Activated CD4-positive, alpha-beta T cell treated with anti-CD3 and anti-CD28 coated beads, Interleukin-2, amount 50 U/mL, for 24 hours (primary cell): Measurements from ENCODE around the gene FABP3.

Experiments used
- DNase-seq, 2 donors: peaks; one replicate each; pipeline ENCODE4 v3.0.0-alpha.2; 2020; ENCODE audit warnings: low read depth in 1 of 2, low spot score in 1 of 2

The FABP3 gene

GRCh38 chr1:31373897-31374486, 1.1 kb upstream of the FABP3 start:
- DNase-seq, result no peak

DNA sequence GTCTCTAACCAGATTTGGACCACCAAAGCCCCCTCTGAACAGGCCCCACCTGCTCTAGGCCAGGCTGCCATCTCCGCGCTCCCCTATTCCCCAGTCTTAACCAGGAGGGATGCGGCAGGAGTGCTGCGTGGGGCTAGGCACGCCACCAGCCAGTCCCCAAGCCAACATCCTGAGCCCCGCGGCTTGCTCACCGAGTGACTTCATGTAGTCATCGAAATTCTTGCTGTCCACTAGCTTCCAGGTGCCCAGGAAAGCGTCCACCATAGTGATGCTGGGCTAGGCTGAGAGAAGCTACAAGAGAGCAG, 173 bp downstream of the FABP3 start:
- DNase-seq, result no peak

DNA sequence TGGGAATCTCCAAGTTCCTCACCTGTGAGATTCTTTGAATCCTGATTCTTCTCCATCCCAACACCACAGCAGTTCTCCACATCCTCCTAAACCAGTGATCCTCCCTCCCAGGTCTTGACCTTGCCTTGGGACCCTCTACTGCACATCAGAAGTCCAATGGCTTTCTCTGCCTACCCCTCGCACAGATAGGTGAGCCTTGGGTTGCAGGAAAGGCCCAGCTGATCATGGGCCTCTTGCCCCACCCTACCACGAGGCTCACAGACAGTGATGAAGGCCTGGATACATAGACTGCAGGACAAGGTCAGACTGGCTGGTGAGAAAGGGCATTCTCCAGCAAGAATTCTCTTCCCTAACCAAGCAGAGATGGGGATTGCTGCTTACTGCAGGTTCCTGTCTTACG, 825 bp downstream of the FABP3 start:
- no peak for DNase-seq

DNA sequence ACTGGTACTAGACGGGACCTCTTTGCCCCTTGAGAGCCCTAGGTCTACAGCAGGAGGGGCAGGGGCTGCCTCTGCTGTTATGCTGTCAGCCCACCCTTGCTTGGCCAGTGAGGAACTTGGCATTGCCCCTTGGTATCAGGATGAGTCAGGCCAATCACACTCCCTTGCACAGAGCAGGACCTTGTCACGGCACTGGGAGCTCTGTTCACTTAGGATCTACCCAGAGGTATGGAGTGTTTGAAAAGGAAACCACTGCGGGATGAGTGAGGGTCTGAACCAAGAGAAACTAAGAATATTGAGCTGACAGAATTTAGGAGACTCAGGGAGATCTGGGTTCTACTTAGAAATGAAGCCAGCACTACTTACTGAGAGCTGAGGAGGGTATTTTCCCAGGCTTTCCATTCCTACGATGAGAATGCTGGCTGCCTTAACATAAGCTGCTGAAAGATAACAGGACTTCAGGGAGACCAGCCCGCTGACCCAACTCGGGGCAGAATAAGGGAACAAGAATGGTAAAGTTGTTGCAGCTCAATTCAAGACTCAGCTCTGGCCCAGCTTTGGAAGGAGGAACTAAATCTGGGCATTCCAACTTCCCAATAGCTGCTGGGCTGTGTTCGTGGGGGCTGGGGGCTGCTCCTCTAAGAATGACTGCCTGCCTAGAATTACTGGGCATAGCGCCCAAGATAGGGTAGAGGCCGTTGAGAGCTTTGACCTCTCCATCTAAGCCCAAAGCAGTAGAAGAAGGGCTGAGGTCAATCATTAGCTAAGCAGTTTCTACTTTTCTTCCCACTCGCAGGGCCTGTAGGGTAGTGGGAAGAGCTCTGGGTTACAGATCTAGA, 1.5 kb downstream of the FABP3 start:
- no peak for DNase-seq

- DNase-seq, result no peak
Observed at GRCh38 chr1:31370565-31370964, 2.3 kb downstream of the FABP3 start.

- no peak for DNase-seq
Observed at GRCh38 chr1:31370021-31370420, 2.9 kb downstream of the FABP3 start.

DNA sequence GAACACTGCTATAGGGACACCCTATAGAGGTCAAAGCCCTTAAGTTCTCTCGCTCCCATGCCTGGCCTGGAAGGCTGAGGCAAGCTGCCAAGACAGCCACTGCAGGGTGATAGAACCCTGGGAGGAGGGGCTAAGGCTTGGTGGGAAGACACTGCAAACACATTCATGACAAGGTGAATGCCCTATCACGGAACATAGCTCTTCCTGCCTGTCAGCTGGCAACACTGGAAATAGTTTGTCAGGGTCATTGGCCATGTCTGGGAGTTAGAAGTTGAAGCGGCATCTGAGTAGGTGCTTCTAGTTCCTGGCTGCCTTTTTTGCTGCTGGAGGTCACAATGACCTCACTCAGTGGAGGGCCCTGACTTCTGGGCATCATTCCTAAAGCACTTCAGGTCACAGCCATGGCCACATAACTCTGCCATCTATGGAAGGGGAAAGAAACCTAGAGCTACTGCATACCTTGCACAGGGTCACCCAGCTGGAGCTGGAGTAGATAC, 4.2 kb downstream of the FABP3 start:
- DNase-seq, result no peak

GRCh38 chr1:31366796-31367195, 6.1 kb downstream of the FABP3 start:
- DNase-seq, result no peak

GRCh38 chr1:31364561-31365250, 8.2 kb downstream of the FABP3 start:
- DNase-seq, result no peak

GRCh38 chr1:31362032-31362431, 10.8 kb downstream of the FABP3 start:
- DNase-seq, result no peak

DNA sequence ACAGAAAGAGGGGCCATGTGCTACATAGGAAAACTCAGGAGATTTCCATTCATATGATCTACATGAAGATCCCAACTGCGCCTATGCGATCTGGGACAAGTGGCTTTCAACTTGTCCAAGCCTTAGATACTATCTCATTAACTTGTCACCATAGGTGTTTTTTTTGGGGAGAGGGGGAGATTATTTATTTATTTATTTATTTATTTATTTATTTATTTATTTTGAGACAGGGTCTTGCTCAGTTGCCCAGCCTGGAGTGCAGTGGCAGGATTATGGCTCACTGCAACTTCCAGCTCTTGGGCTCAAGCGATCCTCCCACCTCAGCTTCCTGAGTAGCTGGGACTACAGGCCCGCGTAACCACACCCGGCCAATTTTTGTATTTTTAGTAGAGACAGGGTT, 11.3 kb downstream of the FABP3 start:
- no peak for DNase-seq

DNA sequence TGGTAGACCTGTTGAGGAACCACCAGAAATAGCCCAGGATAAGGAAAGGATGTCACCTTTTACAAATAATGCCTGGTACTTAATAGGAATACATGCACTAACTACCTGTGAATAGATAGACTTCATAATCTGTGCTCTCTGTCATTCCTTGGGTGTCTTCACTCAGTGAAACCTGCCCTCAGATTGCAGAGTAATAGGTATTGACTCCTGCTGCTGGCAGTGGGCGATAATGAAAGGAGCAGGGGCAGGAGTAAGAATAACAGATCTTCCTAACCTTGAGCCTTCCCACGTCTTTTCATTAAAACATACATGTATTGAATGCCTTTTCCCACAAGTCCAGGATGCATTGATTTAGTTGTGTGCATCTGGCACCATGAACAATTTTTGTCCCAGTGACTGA, 16.4 kb downstream of the FABP3 start:
- DNase-seq, result no peak

GRCh38 chr1:31354283-31354682, 18.6 kb downstream of the FABP3 start:
- no peak for DNase-seq

GRCh38 chr1:31348449-31348848, 24.4 kb downstream of the FABP3 start:
- no peak for DNase-seq

GRCh38 chr1:31346785-31347184, 26.1 kb downstream of the FABP3 start:
- no peak for DNase-seq

DNA sequence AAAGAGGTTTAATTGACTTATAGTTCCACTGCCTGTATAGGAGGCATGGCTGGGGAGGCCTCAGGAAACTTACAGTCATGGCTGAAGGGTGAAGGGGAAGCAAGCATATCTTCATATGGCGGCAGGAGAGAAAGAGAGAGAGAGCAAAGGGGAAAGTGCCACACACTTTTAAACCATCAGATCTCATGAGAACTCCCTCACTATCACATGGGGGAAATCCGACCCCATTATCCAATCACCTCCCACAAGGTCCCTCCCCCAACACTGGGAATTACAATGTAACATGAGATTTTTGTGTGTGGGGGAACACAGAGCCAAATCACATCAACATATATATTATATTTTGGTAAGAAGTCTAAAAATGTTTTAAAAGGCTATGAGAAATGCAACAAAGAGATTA, 27.2 kb downstream of the FABP3 start:
- no peak for DNase-seq

GRCh38 chr1:31344503-31344902, 28.4 kb downstream of the FABP3 start:
- DNase-seq, result no peak

DNA sequence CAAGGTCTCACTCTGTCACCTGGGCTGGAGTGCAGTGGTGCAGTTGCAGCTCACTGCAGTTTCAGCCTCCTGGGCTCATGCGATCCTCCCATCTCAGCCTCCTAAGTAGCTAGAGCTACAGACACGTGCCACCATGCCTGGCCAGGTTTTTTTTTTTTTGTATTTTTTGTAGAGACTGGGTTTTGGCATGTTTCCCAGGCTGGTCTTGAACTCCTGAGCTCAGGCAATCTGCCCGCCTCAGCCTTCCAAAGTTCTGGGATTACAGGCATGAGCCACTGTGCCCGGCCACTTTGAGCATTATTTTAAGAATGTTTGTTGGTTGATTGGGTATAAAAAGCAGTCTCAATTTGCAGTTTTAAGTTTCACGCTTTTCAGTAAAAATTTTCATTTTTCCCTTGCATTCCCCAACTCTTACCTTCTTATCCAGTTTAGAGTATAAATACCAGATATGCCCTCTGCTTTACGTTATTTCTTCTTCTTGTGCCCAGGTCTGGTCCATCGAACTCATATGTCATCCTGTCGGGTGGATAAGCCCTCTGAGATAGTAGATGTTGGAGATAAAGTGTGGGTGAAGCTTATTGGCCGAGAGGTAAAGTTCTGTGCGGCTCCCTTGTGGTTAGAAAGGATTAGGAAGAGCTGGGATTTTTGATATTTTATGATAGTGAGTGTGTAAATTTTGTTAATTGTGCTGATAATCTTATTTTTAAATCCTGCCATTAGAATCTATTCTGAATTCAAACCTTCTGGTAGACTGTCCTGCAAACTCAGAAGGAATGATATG, 36.0 kb downstream of the FABP3 start:
- no peak for DNase-seq

DNA sequence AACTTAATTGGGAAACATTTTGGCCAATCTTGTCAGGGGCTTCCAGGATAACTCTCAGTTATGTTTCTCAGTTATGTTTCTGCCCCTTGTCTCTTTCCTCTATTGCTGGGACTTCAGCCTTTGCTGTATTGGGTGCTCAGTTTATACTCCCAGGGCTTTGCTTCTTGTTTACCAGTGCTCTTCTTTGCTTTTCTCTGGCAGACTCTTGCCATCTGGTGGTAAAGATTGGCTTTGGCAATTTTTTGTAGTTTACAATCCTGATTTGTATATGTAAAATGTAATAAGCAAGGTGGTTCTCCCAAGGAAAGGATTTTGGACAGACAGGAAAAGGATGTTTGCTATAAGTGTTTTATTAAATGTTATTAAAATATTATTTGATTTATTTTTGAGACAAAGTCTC, 37.9 kb downstream of the FABP3 start:
- no peak for DNase-seq

GRCh38 chr1:31327381-31327780, 45.5 kb downstream of the FABP3 start:
- DNase-seq, result no peak

DNA sequence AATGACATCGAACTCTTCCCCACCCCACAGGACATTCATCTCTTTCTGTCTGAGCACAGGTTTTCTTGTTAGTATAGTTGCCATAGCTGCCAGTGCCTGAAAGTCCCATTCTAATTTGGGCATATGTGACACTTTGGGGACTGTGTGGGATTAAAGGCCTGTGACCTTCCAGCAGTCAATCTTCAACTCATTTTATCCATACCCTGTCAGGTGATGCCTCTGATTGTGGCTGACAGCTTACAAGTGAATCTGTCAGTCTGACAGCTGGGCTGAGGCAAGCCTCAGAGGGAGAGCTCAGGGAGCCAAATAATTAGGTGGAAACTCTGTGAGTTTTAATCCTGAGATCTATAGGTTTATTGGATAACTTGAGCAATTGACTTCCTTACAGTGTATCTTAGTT, 46.4 kb downstream of the FABP3 start:
- no peak for DNase-seq

- DNase-seq, result no peak
Observed at GRCh38 chr1:31324992-31325391, 47.9 kb downstream of the FABP3 start.
